Measurements from ENCODE around the gene FRRS1.
"Not testable (repeated sequence)": the region's sequence is repeated elsewhere in the genome, so short reads cannot be mapped to it uniquely, and the experiment has no call there.

Gene FRRS1, protein sequence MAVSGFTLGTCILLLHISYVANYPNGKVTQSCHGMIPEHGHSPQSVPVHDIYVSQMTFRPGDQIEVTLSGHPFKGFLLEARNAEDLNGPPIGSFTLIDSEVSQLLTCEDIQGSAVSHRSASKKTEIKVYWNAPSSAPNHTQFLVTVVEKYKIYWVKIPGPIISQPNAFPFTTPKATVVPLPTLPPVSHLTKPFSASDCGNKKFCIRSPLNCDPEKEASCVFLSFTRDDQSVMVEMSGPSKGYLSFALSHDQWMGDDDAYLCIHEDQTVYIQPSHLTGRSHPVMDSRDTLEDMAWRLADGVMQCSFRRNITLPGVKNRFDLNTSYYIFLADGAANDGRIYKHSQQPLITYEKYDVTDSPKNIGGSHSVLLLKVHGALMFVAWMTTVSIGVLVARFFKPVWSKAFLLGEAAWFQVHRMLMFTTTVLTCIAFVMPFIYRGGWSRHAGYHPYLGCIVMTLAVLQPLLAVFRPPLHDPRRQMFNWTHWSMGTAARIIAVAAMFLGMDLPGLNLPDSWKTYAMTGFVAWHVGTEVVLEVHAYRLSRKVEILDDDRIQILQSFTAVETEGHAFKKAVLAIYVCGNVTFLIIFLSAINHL

DNA sequence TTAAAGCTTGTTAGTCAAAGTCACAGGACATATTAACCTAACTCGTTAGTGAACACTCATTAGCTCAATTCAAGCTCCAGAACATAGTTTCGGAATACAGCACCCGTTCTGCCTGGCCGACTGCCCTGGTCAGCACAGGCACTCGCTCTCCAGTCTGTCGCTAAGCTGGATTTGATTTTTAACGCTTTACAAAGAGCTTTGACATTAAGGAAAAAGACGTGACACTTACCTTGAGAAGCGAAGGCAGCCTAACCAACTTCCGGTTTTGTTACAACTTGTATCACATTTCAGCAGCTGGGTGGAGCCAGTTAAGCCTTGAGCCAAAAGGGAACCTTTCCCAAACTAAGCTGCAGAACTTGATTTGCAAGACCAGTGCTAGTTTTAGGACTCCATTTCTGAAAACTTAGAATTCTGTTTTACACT lies at the start of gene FRRS1:
Gene FRRS1 (minus strand): TSS at position 258 of the 423 bp plus-strand sequence. CDS start 17,867 bp downstream, outside the sequence.
- peak within 1 kb of the TSS; percentile 77 for H3K27ac ChIP-seq (ENCODE audit: low read depth, low read length)
- no peaks in the 10 kb centered on the region for H3K36me3 ChIP-seq (ENCODE audit: control insufficient read depth in 5 of 5, insufficient read depth in 5 of 5, low read length in 5 of 5)
- no peaks in the 10 kb centered on the region for H3K27me3 ChIP-seq (ENCODE audit: control insufficient read depth in 5 of 5, insufficient read depth in 4 of 5, low read length in 5 of 5)
- no peaks in the 10 kb centered on the region for H3K9me3 ChIP-seq (ENCODE audit: control insufficient read depth in 5 of 5, low read length in 5 of 5)
- H3K4me1 ChIP-seq (ENCODE audit: control insufficient read depth in 5 of 5, insufficient read depth in 5 of 5, low read length in 5 of 5), result peaks cover 0 to 9% (median 7%) of the 10 kb centered on the region in 5 donors
- peak within 1 kb of the TSS; percentile 76 to 97 (median 89) for H3K4me3 ChIP-seq (ENCODE audit: low read depth in 1 of 5, low read length in 5 of 5)
- H3K9ac ChIP-seq (ENCODE audit: low read length in 5 of 5), result peak within 1 kb of the TSS; percentile 77 to 96 (median 88)

DNA sequence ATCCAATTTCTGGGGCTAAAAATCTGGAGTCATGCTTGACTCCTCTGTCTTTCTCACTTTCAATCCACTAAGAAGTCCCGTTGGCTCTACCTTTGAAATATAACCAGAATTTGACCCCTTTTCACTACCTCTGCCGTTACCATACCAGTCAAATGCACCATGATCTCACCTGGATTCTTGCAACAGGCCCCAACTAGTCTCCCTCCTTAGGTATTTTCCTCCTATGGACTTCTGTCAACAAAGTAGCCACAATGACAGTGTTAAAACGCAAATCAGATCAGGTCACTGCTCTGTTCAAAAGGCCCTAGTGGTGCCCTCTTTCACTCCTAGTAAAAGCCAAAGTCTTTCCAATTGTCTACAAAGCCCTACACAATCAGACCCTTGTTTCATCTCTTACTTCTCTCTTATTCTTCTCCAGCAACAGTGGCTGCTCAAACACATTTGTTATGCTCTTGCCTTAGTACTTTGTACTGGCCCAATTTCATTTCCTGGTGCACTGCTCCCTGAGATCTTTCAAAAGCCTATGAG lies 48.0 kb upstream of the FRRS1 start:
- H3K9ac ChIP-seq (ENCODE audit: low read length in 5 of 5), result no peak overlapping the region
- no peaks in the 10 kb centered on the region for H3K27me3 ChIP-seq (ENCODE audit: control insufficient read depth in 5 of 5, insufficient read depth in 4 of 5, low read length in 5 of 5)
- no peaks in the 10 kb centered on the region for H3K9me3 ChIP-seq (ENCODE audit: control insufficient read depth in 5 of 5, low read length in 5 of 5)
- H3K36me3 ChIP-seq (ENCODE audit: control insufficient read depth in 5 of 5, insufficient read depth in 5 of 5, low read length in 5 of 5), result no peaks in the 10 kb centered on the region
- H3K27ac ChIP-seq (ENCODE audit: low read depth, low read length), result no peak overlapping the region
- no peak overlapping the region for H3K4me3 ChIP-seq (ENCODE audit: low read depth in 1 of 5, low read length in 5 of 5)
- no peaks in the 10 kb centered on the region for H3K4me1 ChIP-seq (ENCODE audit: control insufficient read depth in 5 of 5, insufficient read depth in 5 of 5, low read length in 5 of 5)

DNA sequence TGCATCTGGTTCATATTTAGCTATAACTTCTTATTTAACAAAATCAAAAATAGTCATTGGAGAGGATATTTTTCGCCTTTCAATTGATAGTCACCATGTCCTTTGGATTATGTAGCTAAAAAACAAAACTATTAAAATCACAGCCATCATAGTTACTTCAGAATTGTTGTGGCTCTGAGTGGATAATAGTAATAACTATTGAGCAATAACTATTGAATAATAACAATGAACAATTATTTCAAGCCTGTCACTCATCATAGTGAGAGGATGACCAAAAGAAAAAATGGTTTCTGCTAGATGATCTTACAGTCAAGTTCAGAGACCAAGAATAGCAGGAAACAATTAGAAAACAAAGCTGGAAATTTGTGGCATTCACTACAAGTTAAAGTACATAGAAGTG lies 45.3 kb upstream of the FRRS1 start:
- H3K9ac ChIP-seq (ENCODE audit: low read length in 5 of 5), result no peak overlapping the region
- H3K9me3 ChIP-seq (ENCODE audit: control insufficient read depth in 5 of 5, low read length in 5 of 5), result no peaks in the 10 kb centered on the region
- H3K4me1 ChIP-seq (ENCODE audit: control insufficient read depth in 5 of 5, insufficient read depth in 5 of 5, low read length in 5 of 5), result peaks cover 0 to 7% (median 5%) of the 10 kb centered on the region in 5 donors
- H3K27me3 ChIP-seq (ENCODE audit: control insufficient read depth in 5 of 5, insufficient read depth in 4 of 5, low read length in 5 of 5), result no peaks in the 10 kb centered on the region
- H3K36me3 ChIP-seq (ENCODE audit: control insufficient read depth in 5 of 5, insufficient read depth in 5 of 5, low read length in 5 of 5), result no peaks in the 10 kb centered on the region
- H3K4me3 ChIP-seq (ENCODE audit: low read depth in 1 of 5, low read length in 5 of 5), result no peak overlapping the region
- H3K27ac ChIP-seq (ENCODE audit: low read depth, low read length), result no peak overlapping the region

DNA sequence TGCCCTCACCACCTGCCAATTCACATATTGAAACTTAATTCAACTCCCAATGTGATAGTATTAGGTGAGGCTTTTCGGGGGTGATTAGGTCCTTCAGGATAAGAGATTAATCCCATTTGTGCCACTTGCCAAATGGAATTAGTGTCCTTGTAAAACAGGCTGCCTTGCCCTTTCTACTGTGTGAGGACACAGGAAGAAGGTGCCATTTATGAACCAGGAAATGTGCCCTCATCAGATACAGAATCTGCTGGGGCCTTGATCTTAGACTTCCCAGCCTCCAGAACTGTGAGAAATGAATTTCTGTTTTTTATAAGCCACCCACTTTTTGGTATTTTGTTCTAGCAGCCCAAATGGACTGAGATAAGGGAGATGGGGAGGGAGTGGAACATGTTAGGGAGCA lies 44.6 kb upstream of the FRRS1 start:
- Histone ChIP-seq H3K27ac (ENCODE audit: low read depth, low read length) (no peak overlapping the region), H3K4me3 (ENCODE audit: low read depth in 1 of 5, low read length in 5 of 5) (no peak overlapping the region), H3K36me3 (ENCODE audit: control insufficient read depth in 5 of 5, insufficient read depth in 5 of 5, low read length in 5 of 5) (no peaks in the 10 kb centered on the region), H3K27me3 (ENCODE audit: control insufficient read depth in 5 of 5, insufficient read depth in 4 of 5, low read length in 5 of 5) (no peaks in the 10 kb centered on the region), H3K4me1 (ENCODE audit: control insufficient read depth in 5 of 5, insufficient read depth in 5 of 5, low read length in 5 of 5) (peaks cover 0 to 7% (median 5%) of the 10 kb centered on the region in 5 donors), H3K9me3 (ENCODE audit: control insufficient read depth in 5 of 5, low read length in 5 of 5) (no peaks in the 10 kb centered on the region), H3K9ac (ENCODE audit: low read length in 5 of 5) (no peak overlapping the region)

DNA sequence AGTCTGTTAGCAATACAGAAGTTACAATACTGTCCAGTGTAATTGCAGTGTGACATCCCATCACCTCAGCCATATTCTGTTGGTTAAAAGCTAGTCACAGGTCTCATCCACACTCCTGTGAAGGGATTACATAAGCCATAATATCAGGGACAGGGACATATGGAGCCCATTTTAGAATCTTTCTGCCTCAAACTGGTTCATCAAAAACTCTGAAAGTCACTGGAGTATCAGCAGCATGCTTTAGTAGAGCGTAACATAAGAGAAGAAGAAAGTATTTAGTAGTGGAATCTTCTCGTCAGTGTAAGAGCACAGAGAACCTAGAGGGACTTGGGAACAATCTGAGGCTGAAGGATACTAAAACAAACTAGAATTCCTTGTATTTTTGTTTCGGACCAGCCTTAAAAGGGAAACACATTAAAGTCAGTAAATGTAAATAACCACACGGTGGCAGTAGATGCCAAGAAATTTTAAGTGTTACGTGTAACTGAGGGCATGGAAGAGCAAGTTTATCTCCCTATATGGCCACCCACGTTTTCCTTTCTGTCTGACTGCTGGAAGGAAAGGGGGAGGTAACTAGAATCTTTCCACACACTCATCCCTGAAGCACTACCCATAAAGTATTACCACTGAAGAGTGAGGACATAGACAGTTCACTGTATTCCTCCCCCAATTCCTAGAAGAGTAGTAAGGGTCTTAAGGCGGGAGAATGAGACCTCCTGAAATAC lies 42.1 kb upstream of the FRRS1 start:
- Histone ChIP-seq H3K36me3 (ENCODE audit: control insufficient read depth in 5 of 5, insufficient read depth in 5 of 5, low read length in 5 of 5) (no peaks in the 10 kb centered on the region), H3K27ac (ENCODE audit: low read depth, low read length) (no peak overlapping the region), H3K27me3 (ENCODE audit: control insufficient read depth in 5 of 5, insufficient read depth in 4 of 5, low read length in 5 of 5) (peaks cover 0 to 3% (median 0%) of the 10 kb centered on the region in 5 donors), H3K4me3 (ENCODE audit: low read depth in 1 of 5, low read length in 5 of 5) (peak overlapping the region in 3 of 5 donors; percentile 23 to 40 (median 24)), H3K9ac (ENCODE audit: low read length in 5 of 5) (peak overlapping the region in 2 of 5 donors; percentile 10 to 55), H3K4me1 (ENCODE audit: control insufficient read depth in 5 of 5, insufficient read depth in 5 of 5, low read length in 5 of 5) (peaks cover 0 to 7% (median 5%) of the 10 kb centered on the region in 5 donors), H3K9me3 (ENCODE audit: control insufficient read depth in 5 of 5, low read length in 5 of 5) (no peaks in the 10 kb centered on the region)

DNA sequence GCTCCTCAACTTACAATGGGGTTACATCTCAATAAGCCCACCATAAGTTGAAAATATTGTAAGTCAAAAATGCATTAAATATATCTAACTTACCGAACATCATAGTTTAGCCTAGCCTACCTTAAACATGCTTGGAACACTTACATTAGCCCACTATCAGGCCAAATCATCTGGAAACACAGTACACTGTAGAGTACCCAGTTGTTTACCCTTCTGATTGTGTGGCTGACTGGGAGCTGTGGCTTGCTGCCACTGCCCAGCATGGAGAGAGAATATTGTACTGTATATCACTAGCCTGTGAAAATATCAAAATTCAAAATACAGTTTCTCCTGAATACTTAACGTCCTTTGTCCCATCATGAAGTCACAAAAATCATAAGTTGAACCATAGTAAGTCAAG lies 40.4 kb upstream of the FRRS1 start:
- Histone ChIP-seq H3K27me3 (ENCODE audit: control insufficient read depth in 5 of 5, insufficient read depth in 4 of 5, low read length in 5 of 5) (peaks cover 0 to 3% (median 0%) of the 10 kb centered on the region in 5 donors), H3K9me3 (ENCODE audit: control insufficient read depth in 5 of 5, low read length in 5 of 5) (no peaks in the 10 kb centered on the region), H3K9ac (ENCODE audit: low read length in 5 of 5) (no peak overlapping the region), H3K4me3 (ENCODE audit: low read depth in 1 of 5, low read length in 5 of 5) (no peak overlapping the region), H3K27ac (ENCODE audit: low read depth, low read length) (no peak overlapping the region), H3K36me3 (ENCODE audit: control insufficient read depth in 5 of 5, insufficient read depth in 5 of 5, low read length in 5 of 5) (no peaks in the 10 kb centered on the region), H3K4me1 (ENCODE audit: control insufficient read depth in 5 of 5, insufficient read depth in 5 of 5, low read length in 5 of 5) (peaks cover 0 to 7% (median 5%) of the 10 kb centered on the region in 5 donors)

DNA sequence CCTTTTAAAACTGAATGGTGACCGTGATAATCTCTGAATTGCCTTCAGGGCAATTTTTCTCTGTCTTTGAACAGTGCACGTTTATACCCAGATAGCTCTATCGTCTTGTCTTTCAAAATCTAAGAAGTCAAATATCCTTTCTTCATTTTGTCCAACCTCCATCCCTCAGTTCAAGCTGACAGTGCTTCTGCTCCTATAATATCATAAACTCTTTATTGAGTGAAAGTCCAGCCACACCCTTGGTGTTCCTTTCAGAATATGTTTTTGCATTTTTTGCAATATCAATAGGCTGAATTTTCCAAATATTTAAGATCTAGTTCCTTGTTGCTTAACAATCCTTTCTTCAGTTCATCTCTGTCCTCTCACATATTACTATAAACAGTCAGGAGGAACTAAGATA lies 35.1 kb upstream of the FRRS1 start:
- Histone ChIP-seq H3K9ac (ENCODE audit: low read length in 5 of 5) (no peak overlapping the region), H3K36me3 (ENCODE audit: control insufficient read depth in 5 of 5, insufficient read depth in 5 of 5, low read length in 5 of 5) (no peaks in the 10 kb centered on the region), H3K9me3 (ENCODE audit: control insufficient read depth in 5 of 5, low read length in 5 of 5) (no peaks in the 10 kb centered on the region), H3K27me3 (ENCODE audit: control insufficient read depth in 5 of 5, insufficient read depth in 4 of 5, low read length in 5 of 5) (peaks cover 0 to 3% (median 0%) of the 10 kb centered on the region in 5 donors), H3K4me3 (ENCODE audit: low read depth in 1 of 5, low read length in 5 of 5) (no peak overlapping the region), H3K4me1 (ENCODE audit: control insufficient read depth in 5 of 5, insufficient read depth in 5 of 5, low read length in 5 of 5) (no peaks in the 10 kb centered on the region), H3K27ac (ENCODE audit: low read depth, low read length) (no peak overlapping the region)

DNA sequence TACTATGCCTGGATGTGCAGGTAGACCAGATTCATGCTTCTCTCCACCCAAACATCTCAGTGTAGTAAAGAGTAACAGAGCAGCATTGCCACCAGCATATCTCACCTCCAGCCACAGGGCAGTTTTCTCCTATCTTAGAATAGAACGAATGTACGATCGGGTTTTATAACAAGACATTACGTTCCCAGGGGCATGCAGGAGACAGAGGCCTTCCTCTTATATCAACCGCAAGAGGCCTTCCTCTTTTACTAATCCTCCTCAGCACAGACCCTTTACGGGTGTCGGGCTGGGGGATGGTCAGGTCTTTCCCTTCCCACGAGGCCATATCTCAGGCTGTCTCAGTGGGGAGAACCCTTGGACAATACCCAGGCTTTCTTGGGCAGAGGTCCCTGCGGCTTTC lies 27.4 kb upstream of the FRRS1 start:
- not testable (repeated sequence) for H3K27ac ChIP-seq (ENCODE audit: low read depth, low read length); H3K9me3 ChIP-seq (ENCODE audit: control insufficient read depth in 5 of 5, low read length in 5 of 5); H3K9ac ChIP-seq (ENCODE audit: low read length in 5 of 5); H3K4me3 ChIP-seq (ENCODE audit: low read depth in 1 of 5, low read length in 5 of 5); H3K4me1 ChIP-seq (ENCODE audit: control insufficient read depth in 5 of 5, insufficient read depth in 5 of 5, low read length in 5 of 5); H3K36me3 ChIP-seq (ENCODE audit: control insufficient read depth in 5 of 5, insufficient read depth in 5 of 5, low read length in 5 of 5); H3K27me3 ChIP-seq (ENCODE audit: control insufficient read depth in 5 of 5, insufficient read depth in 4 of 5, low read length in 5 of 5)

DNA sequence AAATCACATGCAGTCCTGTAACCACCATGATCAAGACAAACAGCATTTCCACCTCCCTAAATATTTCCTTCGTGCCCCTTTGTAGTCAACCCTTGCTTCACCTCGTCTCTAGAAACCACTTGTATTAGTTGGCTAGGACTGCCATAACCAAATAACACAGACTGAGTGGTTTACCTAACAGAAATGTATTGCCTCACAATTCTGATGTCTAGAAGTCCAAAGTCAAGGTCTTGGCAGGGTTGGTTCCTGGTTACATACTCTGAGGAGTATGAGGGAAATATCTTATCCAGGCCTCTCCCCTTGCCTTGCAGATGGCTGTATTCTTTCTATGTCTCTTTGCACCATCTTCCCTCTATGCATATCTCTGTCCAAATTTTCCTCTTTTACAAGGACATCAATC lies 23.3 kb upstream of the FRRS1 start:
- no peaks in the 10 kb centered on the region for H3K27me3 ChIP-seq (ENCODE audit: control insufficient read depth in 5 of 5, insufficient read depth in 4 of 5, low read length in 5 of 5)

DNA sequence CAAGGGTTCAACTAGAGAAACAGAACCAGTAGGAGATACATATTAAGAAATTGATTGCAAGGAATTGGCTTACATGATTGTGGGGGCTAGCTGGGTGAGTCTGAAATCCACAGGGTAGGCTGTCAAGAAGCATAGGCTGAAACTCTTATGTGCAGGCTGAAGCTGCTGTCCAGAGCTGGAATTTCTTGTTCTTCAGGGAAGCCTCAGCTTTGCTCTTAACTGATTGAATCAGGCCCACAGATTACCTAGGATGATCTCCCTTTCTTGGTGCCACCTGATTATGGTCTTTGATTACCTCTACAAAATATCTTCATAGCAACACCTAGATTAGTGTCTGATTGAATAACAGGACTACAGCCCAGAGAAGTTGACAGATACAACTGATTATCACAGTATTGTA lies 22.5 kb upstream of the FRRS1 start:
- H3K27ac ChIP-seq (ENCODE audit: low read depth, low read length), result no peak overlapping the region
- no peak overlapping the region for H3K9ac ChIP-seq (ENCODE audit: low read length in 5 of 5)
- no peaks in the 10 kb centered on the region for H3K27me3 ChIP-seq (ENCODE audit: control insufficient read depth in 5 of 5, insufficient read depth in 4 of 5, low read length in 5 of 5)
- no peaks in the 10 kb centered on the region for H3K4me1 ChIP-seq (ENCODE audit: control insufficient read depth in 5 of 5, insufficient read depth in 5 of 5, low read length in 5 of 5)
- H3K4me3 ChIP-seq (ENCODE audit: low read depth in 1 of 5, low read length in 5 of 5), result no peak overlapping the region
- no peaks in the 10 kb centered on the region for H3K9me3 ChIP-seq (ENCODE audit: control insufficient read depth in 5 of 5, low read length in 5 of 5)
- no peaks in the 10 kb centered on the region for H3K36me3 ChIP-seq (ENCODE audit: control insufficient read depth in 5 of 5, insufficient read depth in 5 of 5, low read length in 5 of 5)

More for the DNA sequence above, 23.3 kb upstream of the FRRS1 start:
- no peak overlapping the region for H3K27ac ChIP-seq (ENCODE audit: low read depth, low read length)
- no peaks in the 10 kb centered on the region for H3K4me1 ChIP-seq (ENCODE audit: control insufficient read depth in 5 of 5, insufficient read depth in 5 of 5, low read length in 5 of 5)
- H3K9me3 ChIP-seq (ENCODE audit: control insufficient read depth in 5 of 5, low read length in 5 of 5), result no peaks in the 10 kb centered on the region
- no peaks in the 10 kb centered on the region for H3K36me3 ChIP-seq (ENCODE audit: control insufficient read depth in 5 of 5, insufficient read depth in 5 of 5, low read length in 5 of 5)
- no peak overlapping the region for H3K9ac ChIP-seq (ENCODE audit: low read length in 5 of 5)
- no peak overlapping the region for H3K4me3 ChIP-seq (ENCODE audit: low read depth in 1 of 5, low read length in 5 of 5)
